Duodenal mucosa (tissue), 2 donors: ENCODE results near the gene NAPA.

Source experiments
- H3K27ac ChIP-seq: one replicate; pipeline ENCODE4 v1.7.0; 2013; ENCODE audit warnings: low read depth, low read length
- H3K27me3 ChIP-seq, 2 donors: one replicate each; pipeline ENCODE4 v1.7.0; 2013; ENCODE audit warnings: low read length in 2 of 2, control low read depth in 1 of 2; ENCODE audit not compliant: insufficient read depth in 2 of 2, control insufficient read depth in 1 of 2
- H3K36me3 ChIP-seq, 2 donors: one replicate each; pipeline ENCODE4 v1.7.0; 2013; ENCODE audit warnings: low read length in 2 of 2, control low read depth in 1 of 2; ENCODE audit not compliant: insufficient read depth in 2 of 2, control insufficient read depth in 1 of 2
- H3K4me1 ChIP-seq, 2 donors: one replicate each; pipeline ENCODE4 v1.7.0; 2013; ENCODE audit warnings: low read length in 2 of 2, control low read depth in 1 of 2; ENCODE audit not compliant: insufficient read depth in 2 of 2, control insufficient read depth in 1 of 2
- H3K4me3 ChIP-seq, 2 donors: one replicate each; pipeline ENCODE4 v1.7.0; 2013; ENCODE audit warnings: low read length in 2 of 2, low read depth in 1 of 2
- H3K9ac ChIP-seq, 2 donors: one replicate each; pipeline ENCODE4 v1.7.0; 2013; ENCODE audit warnings: low read length in 2 of 2, low read depth in 1 of 2
- H3K9me3 ChIP-seq, 2 donors: one replicate each; pipeline ENCODE4 v1.7.0; 2013; ENCODE audit warnings: low read length in 2 of 2, control low read depth in 1 of 2; ENCODE audit not compliant: control insufficient read depth in 1 of 2

The NAPA gene

GRCh38 chr19:47503826-47504150 lies 11.1 kb downstream of the NAPA start:
- no peaks in the 10 kb centered on the region for H3K27me3 ChIP-seq
- no peaks in the 10 kb centered on the region for H3K4me1 ChIP-seq
- no peak overlapping the region for H3K9ac ChIP-seq
- no peak overlapping the region for H3K4me3 ChIP-seq
- peaks cover 31 to 55% of the 10 kb centered on the region in 2 donors for H3K36me3 ChIP-seq
- no peaks in the 10 kb centered on the region for H3K9me3 ChIP-seq
- no peak overlapping the region for H3K27ac ChIP-seq

DNA sequence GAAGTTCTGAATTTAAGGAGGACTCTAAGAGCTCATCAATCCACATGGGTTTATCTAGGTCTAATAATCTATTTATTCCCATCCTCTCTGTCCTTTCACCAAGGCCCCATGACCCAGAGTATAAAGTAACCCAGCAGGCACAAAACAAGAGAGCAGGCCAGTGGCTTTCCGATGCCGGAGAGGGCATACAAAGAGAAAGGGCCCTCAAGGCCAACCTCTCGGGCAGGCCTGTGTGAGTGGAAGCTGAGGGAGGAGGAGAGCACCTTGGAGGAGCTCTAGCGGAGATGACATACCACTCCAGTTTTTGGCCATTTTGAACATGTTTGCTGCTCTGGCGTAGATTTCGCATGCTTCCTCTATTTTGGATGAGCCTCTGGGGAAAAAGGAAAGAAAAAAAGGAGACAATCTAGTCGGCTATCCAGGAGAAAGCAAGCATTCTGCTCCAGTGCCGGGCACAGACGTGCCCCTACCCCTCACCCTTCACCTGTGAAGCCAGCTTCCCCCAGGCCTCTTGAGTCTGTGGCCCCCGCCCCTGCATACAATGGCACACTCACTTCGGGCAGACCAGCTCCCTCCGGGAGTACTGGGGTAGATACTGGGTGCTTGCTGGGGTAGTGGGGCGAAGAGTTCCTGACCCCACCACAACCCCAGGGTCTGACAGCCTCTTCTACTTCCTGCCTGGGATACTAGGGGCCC lies 11.6 kb downstream of the NAPA start:
- Histone ChIP-seq H3K27me3 (no peaks in the 10 kb centered on the region), H3K9me3 (no peaks in the 10 kb centered on the region), H3K4me1 (no peaks in the 10 kb centered on the region), H3K4me3 (no peak overlapping the region), H3K9ac (no peak overlapping the region), H3K36me3 (peaks cover 32 to 60% of the 10 kb centered on the region in 2 donors), H3K27ac (no peak overlapping the region)

DNA sequence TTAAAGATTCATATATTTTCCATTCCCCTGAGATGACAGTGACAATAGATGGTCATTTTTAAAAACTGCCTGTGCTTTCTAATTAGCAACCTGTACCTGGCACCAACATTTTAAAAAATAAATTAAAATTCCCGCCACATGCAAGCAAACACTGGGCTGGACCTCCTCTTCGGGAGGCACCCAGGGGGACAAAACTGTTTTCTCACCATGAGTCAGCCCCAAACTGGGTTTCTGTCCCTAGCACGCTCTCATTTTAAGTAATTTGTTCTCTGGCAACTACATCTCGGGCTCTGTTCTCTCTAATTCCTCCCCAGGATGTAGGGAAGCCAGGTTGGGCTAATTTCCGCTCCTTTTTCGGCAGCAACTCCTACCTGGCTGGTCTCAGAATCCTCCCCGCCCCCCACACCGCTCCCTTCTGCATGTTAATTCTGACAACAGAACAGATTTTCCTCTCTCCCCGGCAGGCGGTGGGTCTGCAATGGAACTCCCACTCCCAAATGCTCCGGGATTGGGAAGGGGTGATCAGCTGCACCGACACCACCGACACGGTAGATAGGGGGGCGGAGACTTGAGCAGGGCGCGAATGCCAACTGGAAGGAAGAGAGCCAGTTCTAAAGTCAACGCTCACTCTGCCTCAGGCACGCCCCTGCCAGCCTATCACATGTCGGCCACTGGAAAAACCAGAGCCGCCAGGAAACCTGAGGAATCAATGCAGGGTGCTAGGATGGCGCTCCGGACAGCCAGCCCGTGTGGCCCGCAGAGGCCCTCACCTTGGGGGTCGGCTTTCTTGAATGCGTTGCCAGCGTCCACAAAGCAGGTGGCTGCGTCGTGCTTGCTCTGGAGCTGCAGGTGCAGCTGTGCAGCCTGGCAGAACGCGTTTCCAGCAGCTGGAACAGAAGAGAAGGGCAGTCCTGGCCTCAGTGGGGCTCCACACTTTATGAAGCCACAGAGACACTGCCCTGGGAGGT lies 14.7 kb downstream of the NAPA start:
- H3K27ac ChIP-seq, result no peak overlapping the region
- H3K9me3 ChIP-seq, result no peaks in the 10 kb centered on the region
- no peaks in the 10 kb centered on the region for H3K27me3 ChIP-seq
- H3K4me3 ChIP-seq, result no peak overlapping the region
- H3K36me3 ChIP-seq, result peaks cover 36 to 84% of the 10 kb centered on the region in 2 donors
- H3K4me1 ChIP-seq, result no peaks in the 10 kb centered on the region
- no peak overlapping the region for H3K9ac ChIP-seq

GRCh38 chr19:47499371-47499770 lies 15.5 kb downstream of the NAPA start:
- Histone ChIP-seq H3K27me3 (no peaks in the 10 kb centered on the region), H3K36me3 (peaks cover 33 to 85% of the 10 kb centered on the region in 2 donors), H3K4me1 (no peaks in the 10 kb centered on the region), H3K4me3 (no peak overlapping the region), H3K9me3 (no peaks in the 10 kb centered on the region), H3K27ac (no peak overlapping the region), H3K9ac (no peak overlapping the region)

- no peaks in the 10 kb centered on the region for H3K27me3 ChIP-seq
Observed at GRCh38 chr19:47498561-47498960, 16.3 kb downstream of the NAPA start.

GRCh38 chr19:47497821-47498520 lies 16.9 kb downstream of the NAPA start:
- no peak overlapping the region for H3K9ac ChIP-seq
- no peak overlapping the region for H3K27ac ChIP-seq
- peaks cover 30 to 83% of the 10 kb centered on the region in 2 donors for H3K36me3 ChIP-seq
- H3K4me1 ChIP-seq, result no peaks in the 10 kb centered on the region
- H3K4me3 ChIP-seq, result no peak overlapping the region
- H3K27me3 ChIP-seq, result no peaks in the 10 kb centered on the region
- H3K9me3 ChIP-seq, result no peaks in the 10 kb centered on the region

More at GRCh38 chr19:47498561-47498960, 16.3 kb downstream of the NAPA start:
- Histone ChIP-seq H3K9ac (no peak overlapping the region), H3K9me3 (no peaks in the 10 kb centered on the region), H3K27ac (no peak overlapping the region), H3K4me3 (no peak overlapping the region), H3K36me3 (peaks cover 31 to 84% of the 10 kb centered on the region in 2 donors), H3K4me1 (no peaks in the 10 kb centered on the region)

GRCh38 chr19:47497050-47497766 lies 17.7 kb downstream of the NAPA start:
- Histone ChIP-seq H3K36me3 (peaks cover 27 to 83% of the 10 kb centered on the region in 2 donors), H3K9me3 (no peaks in the 10 kb centered on the region), H3K4me3 (no peak overlapping the region), H3K27me3 (no peaks in the 10 kb centered on the region), H3K27ac (no peak overlapping the region), H3K4me1 (no peaks in the 10 kb centered on the region), H3K9ac (no peak overlapping the region)

DNA sequence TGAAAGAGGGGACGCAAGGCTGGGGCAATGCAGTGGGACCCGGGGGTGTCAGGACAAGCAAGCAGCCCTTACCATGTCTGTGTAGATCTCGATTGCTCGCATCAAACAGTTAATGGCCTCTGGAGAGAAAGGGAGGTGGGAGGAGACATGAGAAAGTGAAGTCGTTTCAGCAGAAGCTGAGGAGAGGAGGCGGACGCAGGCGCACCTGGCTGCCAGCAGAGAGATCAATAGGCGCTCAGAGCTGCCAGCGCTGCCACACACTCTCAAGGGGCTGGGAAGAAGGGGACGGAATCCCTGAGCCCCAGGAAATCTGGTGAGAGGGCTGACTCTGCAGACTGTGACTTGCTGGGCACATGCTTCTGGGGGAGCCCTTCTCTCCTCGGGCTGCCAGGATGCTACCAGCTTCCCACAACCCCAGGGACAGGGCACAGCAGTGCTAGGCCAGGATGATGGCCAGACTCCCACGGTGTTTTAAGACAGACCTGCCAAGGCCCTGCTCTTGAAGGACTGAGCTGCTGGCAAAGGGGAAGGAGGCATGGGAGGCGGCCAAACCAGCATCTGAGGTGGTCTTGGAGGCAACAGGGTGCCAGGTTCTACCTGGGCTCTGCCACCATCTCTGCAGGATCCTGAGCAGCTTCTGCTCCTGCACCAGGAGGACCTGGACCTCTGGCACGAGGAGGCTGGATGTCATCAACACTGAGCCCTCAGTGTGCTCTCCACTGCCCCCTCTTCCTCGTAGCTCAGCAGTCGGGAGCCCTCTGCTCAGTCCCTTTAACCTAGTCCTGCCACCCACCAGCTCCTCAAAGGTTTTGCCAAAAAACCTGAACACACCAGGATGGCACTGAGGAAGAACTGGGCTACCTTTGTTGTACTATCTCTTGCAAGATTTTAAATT lies 19.1 kb downstream of the NAPA start:
- no peak overlapping the region for H3K27ac ChIP-seq
- peaks cover 31 to 87% of the 10 kb centered on the region in 2 donors for H3K36me3 ChIP-seq
- no peak overlapping the region for H3K9ac ChIP-seq
- H3K27me3 ChIP-seq, result no peaks in the 10 kb centered on the region
- no peak overlapping the region for H3K4me3 ChIP-seq
- H3K4me1 ChIP-seq, result no peaks in the 10 kb centered on the region
- H3K9me3 ChIP-seq, result no peaks in the 10 kb centered on the region

- Histone ChIP-seq H3K36me3 (peaks cover 31 to 88% of the 10 kb centered on the region in 2 donors), H3K9me3 (no peaks in the 10 kb centered on the region), H3K27me3 (no peaks in the 10 kb centered on the region), H3K27ac (no peak overlapping the region), H3K4me3 (no peak overlapping the region), H3K9ac (no peak overlapping the region), H3K4me1 (no peaks in the 10 kb centered on the region)
Observed at GRCh38 chr19:47494729-47495128, 20.1 kb downstream of the NAPA start.
